HepG2 (cell line): ENCODE results near the gene CHCHD1. TPM values are rescaled to one million over a fixed set of nuclear protein-coding genes. Genes with fewer than 3 reads are reported as not detected.
A peak's percentile ranks its signal among the peaks of the same experiment; 100 is the strongest.

ENCODE experiments used
- ATAC-seq: fragments of 200-7000 bp; cut with Tn5 transposase; 3 replicates; pipeline ENCODE4 v1.9.1; 2020; ENCODE audit warnings: mild to moderate bottlenecking, moderate library complexity
- BruUV-seq: library from RNA; stranded (reverse); fragments of 400-500 nt; replicated peaks from 2 replicates; lab custom pipeline; 2021; lab: Mats Ljungman, UMichigan
- CTCF ChIA-PET: fragments of 300-600 bp; formaldehyde crosslinking; extraction: SDS; loops from one replicate; lab custom pipeline; 2021; ENCODE audit warnings: low total read pairs, inconsistent platforms, low intra/inter-chr PET ratio; lab: Yijun Ruan, JAX
- POLR2A ChIA-PET: fragments of 350-600 bp; sonication (Branson Sonifier 250); formaldehyde crosslinking; loops from one replicate; lab custom pipeline; 2020; ENCODE audit warnings: antibody characterized with exemption, inconsistent platforms; lab: Yijun Ruan, JAX
- DNase-seq: peaks from one replicate; pipeline ENCODE4 v3.0.0-alpha.2; 2015; ENCODE audit warnings: low spot score
- FAIRE-seq: peaks from 3 replicates; lab custom pipeline; 2011; peaks lifted over from hg19 to GRCh38; lab: Jason Lieb, UNC
- H2AFZ ChIP-seq: one replicate; pipeline ENCODE4 v1.6.1; 2011; ENCODE audit warnings: low read length, inconsistent platforms
- H3K27ac ChIP-seq: fragments of 300-600 bp; 3 replicates; pipeline ENCODE4 v1.8.0; 2011; ENCODE audit warnings: mixed run types, mild to moderate bottlenecking, mixed read lengths, low read length, inconsistent platforms; ENCODE audit not compliant: insufficient read depth; ENCODE audit errors: extremely low read length
- H3K27me3 ChIP-seq, 2 experiments: fragments of 200-600 bp in 1 of 2; 2 replicates in 1 of 2; 3 replicates in 1 of 2; pipeline versions ENCODE4 v1.6.0 to v1.8.0; 2011; ENCODE audit warnings: low read length in 2 of 2, mild to moderate bottlenecking in 2 of 2, moderate library complexity in 2 of 2, inconsistent platforms in 1 of 2; ENCODE audit not compliant: insufficient read depth in 2 of 2, control insufficient read depth in 1 of 2
- H3K36me3 ChIP-seq, 2 experiments: fragments of 200-600 bp in 1 of 2; replicated peaks in 1 of 2; 2 replicates in 1 of 2; 3 replicates in 1 of 2; pipeline versions ENCODE4 v1.5.1 to v1.8.0; 2011; ENCODE audit warnings: low read length in 2 of 2, inconsistent platforms in 1 of 2; ENCODE audit not compliant: insufficient read depth in 2 of 2, control insufficient read depth in 1 of 2
- H3K4me1 ChIP-seq: 2 replicates; pipeline ENCODE4 v1.5.1; 2012; ENCODE audit warnings: low read length, inconsistent platforms; ENCODE audit not compliant: insufficient read depth
- H3K4me2 ChIP-seq: 2 replicates; pipeline ENCODE4 v1.6.0; 2011; ENCODE audit warnings: low read depth, low read length, inconsistent platforms
- H3K4me3 ChIP-seq, 3 experiments: fragments of 200-600 bp in 1 of 3; sonication (generic), shearing (Covaris generic) in 1 of 3; replicated peaks in 1 of 3; 2 replicates each; pipeline ENCODE4 v1.5.1; 2011 to 2016; ENCODE audit warnings: low read length in 3 of 3, inconsistent platforms in 2 of 3, low read depth in 2 of 3, mild to moderate bottlenecking in 2 of 3, control low read depth in 1 of 3, mixed read lengths in 1 of 3; ENCODE audit not compliant: insufficient read depth in 1 of 3
- H3K79me2 ChIP-seq: one replicate; pipeline ENCODE4 v1.6.1; 2011; ENCODE audit warnings: low read length, inconsistent platforms; ENCODE audit not compliant: insufficient read depth
- H3K9ac ChIP-seq: 2 replicates; pipeline ENCODE4 v1.6.0; 2011; ENCODE audit warnings: mild to moderate bottlenecking, low read depth, low read length, inconsistent platforms; ENCODE audit not compliant: insufficient read depth
- H3K9me3 ChIP-seq: 2 replicates; pipeline ENCODE4 v1.5.1; 2012; ENCODE audit warnings: mild to moderate bottlenecking, low read length
- H4K20me1 ChIP-seq: 2 replicates; pipeline ENCODE4 v1.6.0; 2011; ENCODE audit warnings: inconsistent platforms, mild to moderate bottlenecking, low read length, moderate library complexity; ENCODE audit not compliant: insufficient read depth
- AGO2 ChIP-seq: fragments of 200-400 bp; formaldehyde crosslinking; optimal IDR thresholded peaks from 2 replicates; pipeline ENCODE3; 2017; ENCODE audit warnings: mild to moderate bottlenecking, low read depth, low read length, moderate library complexity
- ARHGAP35 ChIP-seq: sonication (generic); formaldehyde crosslinking; IDR thresholded peaks from 2 replicates; pipeline ENCODE4 v1.9.0; 2022; ENCODE audit warnings: mild to moderate bottlenecking, inconsistent platforms, moderate library complexity, missing genetic modification reagents, borderline replicate concordance
- CREM ChIP-seq, 2 experiments: sonication (generic) in 1 of 2; formaldehyde crosslinking in 1 of 2; IDR thresholded peaks; 2 replicates each; pipeline versions ENCODE4 v1.4.0 to v1.6.1; 2016 to 2020; ENCODE audit warnings: antibody characterized with exemption in 1 of 2, mild to moderate bottlenecking in 1 of 2, missing genetic modification reagents in 1 of 2
- HHEX ChIP-seq: IDR thresholded peaks from 2 replicates; pipeline ENCODE4 v1.6.1; 2016; ENCODE audit warnings: control low read depth
- JUND ChIP-seq: sonication (generic); formaldehyde crosslinking; IDR thresholded peaks from 2 replicates; pipeline ENCODE4 v1.8.0; 2022; ENCODE audit warnings: mild to moderate bottlenecking, missing genetic modification reagents
- KLF12 ChIP-seq: sonication (generic); formaldehyde crosslinking; IDR thresholded peaks from 2 replicates; pipeline ENCODE4 v1.4.0; 2020; ENCODE audit warnings: missing genetic modification reagents, borderline replicate concordance
- MAF1 ChIP-seq: sonication (generic); formaldehyde crosslinking; IDR thresholded peaks from 2 replicates; pipeline ENCODE4 v1.5.0; 2020; ENCODE audit warnings: missing genetic modification reagents, borderline replicate concordance
- REXO4 ChIP-seq: sonication (generic); formaldehyde crosslinking; IDR thresholded peaks from 2 replicates; pipeline ENCODE4 v1.8.0; 2022; ENCODE audit warnings: missing genetic modification reagents, mild to moderate bottlenecking, borderline replicate concordance
- SOX13 ChIP-seq, 3 experiments: fragments of 450-650 bp in 1 of 3; sonication (generic) in 1 of 3; formaldehyde crosslinking in 1 of 3; IDR thresholded peaks in 2 of 3; conservative IDR thresholded peaks in 1 of 3; 2 replicates each; pipeline versions ENCODE4 v1.5.0 to v1.6.1; 2016 to 2020; ENCODE audit warnings: antibody characterized with exemption in 1 of 3, mild to moderate bottlenecking in 1 of 3, missing compliant biosample characterization in 1 of 3, missing genetic modification reagents in 1 of 3, moderate library complexity in 1 of 3
- SUZ12 ChIP-seq: fragments of 150-350 bp; IDR thresholded peaks from 2 replicates; pipeline ENCODE4 v1.6.1; 2014; ENCODE audit warnings: low read depth, low read length
- YY1 ChIP-seq: IDR thresholded peaks from 2 replicates; pipeline ENCODE4 v1.6.1; 2011; ENCODE audit warnings: low read length, low read depth, moderate library complexity, mild to moderate bottlenecking; ENCODE audit not compliant: insufficient read depth, insufficient replicate concordance
- ZBTB8A ChIP-seq: sonication (generic); formaldehyde crosslinking; IDR thresholded peaks from 2 replicates; pipeline ENCODE4 v1.4.0; 2020; ENCODE audit warnings: mild to moderate bottlenecking, low read depth, missing genetic modification reagents, borderline replicate concordance
- ZNF34 ChIP-seq: sonication (generic); formaldehyde crosslinking; IDR thresholded peaks from 2 replicates; pipeline ENCODE4 v1.4.0; 2020; ENCODE audit warnings: mild to moderate bottlenecking, missing genetic modification reagents, borderline replicate concordance
- ZNF639 ChIP-seq: conservative IDR thresholded peaks from 2 replicates; pipeline ENCODE4 v1.6.1; 2018; ENCODE audit warnings: missing genetic modification reagents
- ZNF740 ChIP-seq: sonication (generic); formaldehyde crosslinking; IDR thresholded peaks from 2 replicates; pipeline ENCODE4 v1.4.0; 2020; ENCODE audit warnings: missing genetic modification reagents
- ZSCAN20 ChIP-seq: sonication (generic); formaldehyde crosslinking; IDR thresholded peaks from 2 replicates; pipeline ENCODE4 v1.4.0; 2020; ENCODE audit warnings: missing genetic modification reagents, mild to moderate bottlenecking, borderline replicate concordance
- WGBS: methylation state at CpG from one replicate; pipeline ENCODE4 v1.1.6; 2017; ENCODE audit warnings: low lambda C conversion rate; 5-methylcytosine and 5-hydroxymethylcytosine counted together
- in situ Hi-C: cut with HindIII; loops from 2 replicates; pipeline ENCODE4 v1.10.0; 2017; ENCODE audit warnings: low pct_unique_long_range_greater_than_20kb; ENCODE audit not compliant: extremely low pct_ligation_motif_present
- intact Hi-C: fragments of 100-400 bp; cut with micrococcal nuclease; formaldehyde crosslinking; loops from one replicate; pipeline ENCODE4 v1.10.0; 2022; ENCODE audit not compliant: unreplicated experiment
- polyA plus RNA-seq, 8 experiments: library from polyadenylated mRNA; depleted of rRNA in 3 of 8; stranded (reverse) in 7 of 8; unstranded in 1 of 8; fragments of >200 nt; fragmentation: Illumina TruSeq in 4 of 8; extraction: Trizol in 4 of 8; gene quantifications; 2 replicates each; pipeline versions ENCODE4 v1.2.1 to v1.2.3, GENCODE V29; 2011 to 2016; ENCODE audit warnings: low read depth in 4 of 8, missing spikeins in 1 of 8, mixed read lengths in 1 of 8; ENCODE audit not compliant: insufficient read depth in 1 of 8
- total RNA-seq, 5 experiments: library from RNA; depleted of rRNA; stranded (reverse); fragments of >200 nt; fragmentation: Illumina TruSeq; extraction: Trizol; gene quantifications; 2 replicates each; pipeline ENCODE4 v1.2.3, GENCODE V29; 2016; ENCODE audit warnings: low read depth in 1 of 5
- TF ChIP-seq, protein P1 (sequence below): sonication (generic); formaldehyde crosslinking; IDR thresholded peaks from 2 replicates; pipeline ENCODE4 v1.8.0; 2022; ENCODE audit warnings: mild to moderate bottlenecking, missing genetic modification reagents
- TF ChIP-seq, protein P2 (sequence below): sonication (generic); formaldehyde crosslinking; IDR thresholded peaks from 2 replicates; pipeline ENCODE4 v1.5.0; 2020; ENCODE audit warnings: mild to moderate bottlenecking, missing genetic modification reagents, moderate library complexity

The CHCHD1 gene
- total and polyA plus RNA-seq, 2 of the 13 experiments (the other 11 are each of a cell fraction or from before 2014, with no cell fraction given), result 36.9 to 71.2 TPM

DNA sequence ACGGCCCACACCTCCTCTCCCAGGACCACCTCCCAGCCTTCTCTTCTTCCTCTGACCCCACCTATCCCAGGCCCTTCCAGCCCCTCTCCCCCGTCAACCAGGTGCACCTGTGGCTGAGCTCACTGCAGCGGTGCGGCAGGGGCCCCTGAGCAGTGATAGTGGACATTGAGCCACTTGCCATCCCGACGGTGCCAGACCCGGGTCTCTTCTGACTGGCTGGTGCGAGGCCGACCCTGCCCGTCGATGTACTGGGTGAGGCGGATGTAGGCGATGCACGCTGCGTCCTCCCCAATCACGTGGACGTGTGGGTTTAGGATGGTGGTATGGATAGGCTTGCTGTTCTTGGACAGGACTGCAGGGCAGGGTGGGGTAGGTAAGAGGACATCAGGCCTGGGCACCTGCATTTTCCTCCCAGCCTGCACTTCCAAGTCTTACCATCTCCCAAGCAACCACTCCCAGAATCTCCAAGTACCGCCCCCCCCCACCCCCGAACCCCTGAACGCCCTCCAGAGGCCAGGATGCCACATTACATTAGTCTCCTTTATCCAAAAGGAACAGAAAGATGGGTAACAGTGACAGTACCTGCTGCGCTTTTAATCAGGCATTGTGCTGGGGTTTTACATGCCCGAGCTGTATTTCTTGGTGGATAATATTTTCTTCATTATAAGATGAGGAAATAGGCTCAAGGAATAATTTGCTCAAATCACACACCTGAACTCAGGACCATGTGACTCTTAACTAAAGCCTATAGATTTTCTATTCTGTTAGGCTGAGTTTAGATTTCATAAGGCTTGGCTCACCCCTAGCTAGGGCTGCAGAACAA lies 33.3 kb downstream of the CHCHD1 start:
- Histone ChIP-seq H3K27ac (no peak overlapping the region), H3K9ac (no peak overlapping the region), H2AFZ (no peak overlapping the region), H3K9me3 (no peaks in the 10 kb centered on the region), H3K27me3 (no peaks in the 10 kb centered on the region; a peak in 1 of 5 replicates), H3K4me2 (no peak overlapping the region), H4K20me1 (no peaks in the 10 kb centered on the region), H3K4me1 (peaks cover 7% of the 10 kb centered on the region), H3K36me3 (peaks cover 0 to 21% of the 10 kb centered on the region in 2 experiments), H3K4me3 (no peak overlapping the region), H3K79me2 (peaks cover 3% of the 10 kb centered on the region)
- in situ Hi-C loops (no loop called here), intact Hi-C loops (no loop called here)
- ATAC-seq (no peak), DNase-seq (no peak), FAIRE-seq (no peak)
- no TSS peak for BruUV-seq
- 89% methylated on average over 20 of the region's 22 CpGs for WGBS
- POLR2A ChIA-PET, result interaction anchor here (1.1 kb wide), 1 partner anchor 26 kb away, joined by 3 read pairs; no protein-coding TSS in a partner anchor
- CTCF ChIA-PET, result no interaction called here
- TF ChIP-seq AGO2 (peak; percentile 19), MAF1 (CRISPR knock-in tag) (no peak), CREM (IDR thresholded peaks at IDR 0.05) (no peak), CREM (CRISPR knock-in tag; IDR thresholded peaks at IDR 0.05) (no peak), YY1 (no peak), REXO4 (CRISPR knock-in tag) (no peak), KLF12 (CRISPR knock-in tag) (no peak), SOX13 (IDR thresholded peaks at IDR 0.05) (no peak), SOX13 (CRISPR knock-in tag; conservative IDR thresholded peaks at IDR 0.05 in 1 of 2, IDR thresholded peaks at IDR 0.05 in 1 of 2) (no peak), ZSCAN20 (CRISPR knock-in tag) (no peak), SUZ12 (no peak), JUND (CRISPR knock-in tag) (no peak), ZNF34 (CRISPR knock-in tag) (no peak), ARHGAP35 (CRISPR knock-in tag) (no peak), HHEX (CRISPR knock-in tag) (no peak), ZNF740 (CRISPR knock-in tag) (peak; percentile 89), ZBTB8A (CRISPR knock-in tag) (no peak), ZNF639 (CRISPR knock-in tag) (no peak)
- TF ChIP-seq, protein P1, sequence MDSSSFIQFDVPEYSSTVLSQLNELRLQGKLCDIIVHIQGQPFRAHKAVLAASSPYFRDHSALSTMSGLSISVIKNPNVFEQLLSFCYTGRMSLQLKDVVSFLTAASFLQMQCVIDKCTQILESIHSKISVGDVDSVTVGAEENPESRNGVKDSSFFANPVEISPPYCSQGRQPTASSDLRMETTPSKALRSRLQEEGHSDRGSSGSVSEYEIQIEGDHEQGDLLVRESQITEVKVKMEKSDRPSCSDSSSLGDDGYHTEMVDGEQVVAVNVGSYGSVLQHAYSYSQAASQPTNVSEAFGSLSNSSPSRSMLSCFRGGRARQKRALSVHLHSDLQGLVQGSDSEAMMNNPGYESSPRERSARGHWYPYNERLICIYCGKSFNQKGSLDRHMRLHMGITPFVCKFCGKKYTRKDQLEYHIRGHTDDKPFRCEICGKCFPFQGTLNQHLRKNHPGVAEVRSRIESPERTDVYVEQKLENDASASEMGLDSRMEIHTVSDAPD (CRISPR knock-in tag), result no peak
- TF ChIP-seq, protein P2, sequence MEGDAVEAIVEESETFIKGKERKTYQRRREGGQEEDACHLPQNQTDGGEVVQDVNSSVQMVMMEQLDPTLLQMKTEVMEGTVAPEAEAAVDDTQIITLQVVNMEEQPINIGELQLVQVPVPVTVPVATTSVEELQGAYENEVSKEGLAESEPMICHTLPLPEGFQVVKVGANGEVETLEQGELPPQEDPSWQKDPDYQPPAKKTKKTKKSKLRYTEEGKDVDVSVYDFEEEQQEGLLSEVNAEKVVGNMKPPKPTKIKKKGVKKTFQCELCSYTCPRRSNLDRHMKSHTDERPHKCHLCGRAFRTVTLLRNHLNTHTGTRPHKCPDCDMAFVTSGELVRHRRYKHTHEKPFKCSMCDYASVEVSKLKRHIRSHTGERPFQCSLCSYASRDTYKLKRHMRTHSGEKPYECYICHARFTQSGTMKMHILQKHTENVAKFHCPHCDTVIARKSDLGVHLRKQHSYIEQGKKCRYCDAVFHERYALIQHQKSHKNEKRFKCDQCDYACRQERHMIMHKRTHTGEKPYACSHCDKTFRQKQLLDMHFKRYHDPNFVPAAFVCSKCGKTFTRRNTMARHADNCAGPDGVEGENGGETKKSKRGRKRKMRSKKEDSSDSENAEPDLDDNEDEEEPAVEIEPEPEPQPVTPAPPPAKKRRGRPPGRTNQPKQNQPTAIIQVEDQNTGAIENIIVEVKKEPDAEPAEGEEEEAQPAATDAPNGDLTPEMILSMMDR (CRISPR knock-in tag), result peak; percentile 20; the same call in 1 of the 2 replicates
